GM19193 (cell line): Measurements from ENCODE around the gene MATK.

Source experiments
- POLR2A ChIP-seq: IDR thresholded peaks from 4 replicates; pipeline ENCODE4 v1.6.1; 2011; ENCODE audit not compliant: insufficient read depth, insufficient read length; ENCODE audit errors: extremely low read depth

MATK gene

DNA sequence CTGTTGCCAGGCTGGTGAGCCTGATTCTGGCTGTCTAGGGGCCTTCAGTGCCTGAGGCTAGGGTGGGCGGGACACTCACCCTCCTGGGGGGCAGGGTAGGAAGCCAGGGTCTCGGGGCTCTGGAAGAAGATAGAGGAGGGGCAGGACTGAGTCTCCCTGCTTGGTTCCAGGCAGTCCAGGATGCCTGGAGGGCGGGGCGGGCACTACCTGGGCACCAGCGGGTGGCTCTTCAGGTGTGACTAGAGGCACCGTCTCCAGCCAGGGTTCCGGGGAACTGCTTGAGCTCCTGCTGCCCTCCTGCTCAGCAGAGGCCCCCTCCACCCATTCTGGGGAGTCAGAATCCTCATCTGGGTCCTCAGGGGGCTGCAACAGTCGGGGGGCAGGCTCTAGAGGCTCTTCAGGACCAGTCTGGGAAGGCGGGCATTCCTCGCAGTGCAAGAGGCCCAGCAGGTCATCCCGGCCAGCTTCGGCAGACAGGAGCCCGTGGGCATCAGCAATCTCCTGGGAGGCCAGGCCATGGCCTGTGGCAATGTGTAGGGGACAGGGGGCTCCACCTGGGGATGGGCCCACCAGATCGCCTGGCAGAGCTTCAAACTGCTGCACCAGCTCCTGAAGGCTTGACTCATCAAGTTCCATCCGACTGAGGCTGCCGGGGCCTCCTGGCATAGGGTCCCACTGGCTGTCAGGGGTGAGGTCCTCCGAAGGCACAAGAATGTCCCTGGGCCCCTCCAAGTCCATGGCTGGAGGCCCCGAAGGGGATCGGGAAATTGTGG, 26.5 kb downstream of the MATK start:
- TF ChIP-seq POLR2A = no peak

DNA sequence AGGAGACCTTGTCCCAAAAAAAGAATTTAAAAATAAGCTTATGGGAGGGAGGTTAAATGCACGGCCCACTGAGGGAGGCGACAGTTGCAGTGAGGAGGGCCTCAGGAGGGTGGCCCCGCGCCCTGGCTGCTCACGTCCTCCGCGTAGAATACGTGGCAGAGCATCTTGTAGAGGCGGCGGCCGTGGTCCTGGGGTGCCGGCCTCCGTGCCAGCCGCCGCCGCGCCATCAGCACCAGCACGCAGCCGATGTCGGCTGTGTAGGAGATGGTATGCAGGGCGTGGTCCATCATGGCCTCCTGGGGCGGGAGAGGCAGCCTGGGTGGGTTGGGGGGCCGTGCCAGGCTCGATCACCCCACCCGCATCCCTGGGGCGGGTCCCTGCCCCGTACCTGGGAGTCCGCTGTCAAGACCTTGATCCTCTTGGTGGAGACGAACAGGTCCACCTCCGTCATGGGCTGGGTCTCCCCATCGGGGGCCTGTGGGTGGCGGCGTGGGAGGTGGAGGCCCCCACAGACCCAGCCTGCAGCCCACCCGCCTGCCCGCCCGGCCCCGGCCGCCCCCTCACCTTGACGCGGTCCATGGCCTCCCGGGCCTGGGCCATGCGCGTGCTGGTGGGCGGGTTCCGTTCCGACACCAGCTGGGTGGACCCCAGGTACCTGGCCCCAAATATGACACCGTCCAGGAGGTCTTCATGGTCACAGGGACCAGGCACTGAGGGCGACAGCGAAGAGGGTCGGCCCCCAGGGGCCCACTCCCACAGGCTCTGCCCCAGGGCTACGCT, 32.4 kb downstream of the MATK start:
- TF ChIP-seq POLR2A = no peak

DNA sequence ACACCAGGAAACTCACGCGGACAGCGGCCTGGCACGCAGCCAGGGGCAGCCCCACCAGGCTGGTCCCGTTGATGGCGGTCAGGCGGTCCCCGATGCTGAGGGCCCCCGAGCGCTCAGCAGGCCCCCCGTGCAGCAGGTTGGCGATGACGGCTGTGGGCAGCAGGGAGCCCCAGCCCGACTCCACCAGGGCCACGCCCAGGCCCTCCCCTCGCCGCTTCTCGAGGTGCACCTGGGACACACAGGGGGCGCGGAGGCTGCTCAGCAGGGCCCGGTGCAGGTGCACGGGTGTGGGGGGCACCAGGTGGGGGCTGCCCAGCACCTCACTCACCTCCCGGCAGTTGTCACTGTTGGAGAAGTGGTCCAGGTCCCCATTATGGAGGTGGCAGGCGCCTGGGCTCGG, 33.7 kb downstream of the MATK start:
- TF ChIP-seq POLR2A = no peak

DNA sequence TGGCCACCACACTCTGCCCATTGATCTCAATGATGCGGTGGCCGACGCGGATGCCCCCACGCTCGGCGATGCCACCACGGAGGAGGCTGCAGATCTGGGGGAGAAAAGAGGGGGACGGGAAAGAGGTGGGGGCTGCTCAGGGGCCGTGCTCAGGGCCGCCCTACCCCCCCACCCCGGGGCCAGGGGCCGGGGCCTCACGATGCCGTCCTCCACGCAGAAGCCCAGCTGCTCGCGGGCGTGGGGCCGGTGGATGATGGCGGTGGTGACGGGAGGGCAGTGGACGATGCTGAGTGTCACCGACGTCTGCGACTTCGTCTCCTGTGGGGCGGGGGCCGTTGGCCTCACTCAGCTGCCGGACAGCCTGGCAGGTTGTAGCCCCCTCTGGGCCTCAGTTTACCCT, 34.9 kb downstream of the MATK start:
- no peak for TF ChIP-seq POLR2A

DNA sequence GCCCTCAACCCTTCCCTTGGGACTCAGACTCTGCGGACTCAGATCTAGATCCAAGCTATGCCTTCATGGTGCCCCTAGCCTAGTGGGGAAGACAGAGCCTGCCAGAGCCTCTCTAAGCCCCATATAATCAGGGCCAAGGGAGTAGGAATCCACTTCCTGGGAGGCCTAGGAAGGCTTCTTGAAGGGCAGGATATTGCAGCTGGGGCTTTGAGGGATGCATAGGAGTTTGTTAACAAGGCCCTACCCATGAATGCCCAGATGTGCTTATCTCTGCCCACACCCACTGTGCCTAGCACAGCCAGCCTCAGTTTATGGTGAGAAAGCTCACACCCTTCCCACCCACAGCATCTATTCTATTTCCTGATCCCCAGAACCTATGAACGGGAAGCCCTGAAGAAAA, 36.0 kb downstream of the MATK start:
- TF ChIP-seq POLR2A = no peak

DNA sequence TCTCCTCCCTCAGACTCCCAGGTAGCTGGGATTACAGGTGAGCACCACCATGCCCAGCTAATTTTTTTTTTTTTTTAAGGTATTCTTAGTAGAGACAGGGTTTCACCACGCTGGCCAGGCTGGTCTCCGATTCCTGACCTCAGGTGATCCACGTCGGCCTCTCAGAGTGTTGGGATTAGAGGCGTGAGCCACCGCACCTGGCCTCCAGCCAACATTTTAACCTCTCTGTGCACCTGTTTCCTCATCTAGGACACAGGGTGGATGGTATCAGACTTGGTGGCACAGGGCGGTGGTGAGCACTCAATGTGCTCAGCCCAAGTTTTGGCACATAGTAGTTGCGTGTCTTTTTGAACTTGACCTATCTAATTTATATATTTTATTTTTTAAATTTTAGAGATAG, 37.2 kb downstream of the MATK start:
- TF ChIP-seq POLR2A = no peak

DNA sequence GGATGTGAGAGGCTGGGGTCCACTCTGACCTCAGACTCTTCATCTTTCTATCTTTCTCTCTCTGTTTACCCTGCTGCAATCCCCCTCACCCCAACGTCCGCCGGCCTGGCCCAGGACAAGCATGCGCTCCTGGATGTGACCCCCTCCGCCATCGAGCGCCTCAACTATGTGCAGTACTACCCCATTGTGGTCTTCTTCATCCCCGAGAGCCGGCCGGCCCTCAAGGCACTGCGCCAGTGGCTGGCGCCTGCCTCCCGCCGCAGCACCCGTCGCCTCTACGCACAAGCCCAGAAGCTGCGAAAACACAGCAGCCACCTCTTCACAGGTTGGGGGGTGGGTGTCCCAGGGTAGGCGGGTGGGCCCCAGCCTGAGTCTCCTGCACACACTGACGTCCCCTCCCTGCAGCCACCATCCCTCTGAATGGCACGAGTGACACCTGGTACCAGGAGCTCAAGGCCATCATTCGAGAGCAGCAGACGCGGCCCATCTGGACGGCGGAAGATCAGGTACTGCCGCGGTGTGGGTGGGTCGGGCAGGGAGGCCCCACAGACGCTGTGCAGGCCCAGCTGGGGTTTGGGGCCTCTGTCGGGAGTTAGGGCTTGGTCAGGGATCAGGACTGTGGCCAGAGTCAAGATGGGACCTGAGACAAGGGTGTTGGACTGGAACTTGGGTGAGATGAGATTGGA, 39.7 kb downstream of the MATK start:
- TF ChIP-seq POLR2A = no peak

DNA sequence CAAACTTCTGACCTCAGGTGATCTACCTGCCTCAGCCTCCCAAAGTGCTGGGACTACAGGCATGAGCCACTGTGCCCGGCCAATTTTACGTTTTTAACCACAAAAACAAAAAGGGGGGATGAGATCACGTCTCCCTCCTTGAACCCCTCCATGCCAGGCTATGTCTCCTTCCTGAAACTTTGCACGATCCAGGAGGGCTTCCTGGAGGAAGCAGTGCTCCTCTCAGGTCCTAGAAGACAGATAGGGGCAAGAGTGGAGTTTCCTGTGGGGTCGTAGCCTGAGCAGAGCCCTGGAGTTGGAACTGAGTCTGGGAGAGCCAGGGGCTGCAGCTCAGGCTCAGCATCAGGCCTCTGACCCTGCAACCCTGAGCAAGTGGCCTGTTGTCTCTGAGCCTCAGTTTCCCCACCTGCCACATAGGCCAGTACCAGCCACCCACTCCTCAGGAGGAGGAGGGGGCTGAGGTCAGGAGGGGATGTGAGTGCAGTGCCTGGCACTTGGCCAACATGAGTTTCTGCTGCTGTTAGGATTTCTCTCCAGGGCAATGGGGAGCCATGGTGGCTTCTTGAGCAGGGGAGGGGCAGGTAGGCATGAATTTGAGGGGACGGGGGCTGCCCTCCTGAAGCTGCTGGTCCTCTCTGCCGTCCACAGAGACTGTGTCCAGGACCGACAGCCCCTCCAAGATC, 40.7 kb downstream of the MATK start:
- TF ChIP-seq POLR2A = no peak

DNA sequence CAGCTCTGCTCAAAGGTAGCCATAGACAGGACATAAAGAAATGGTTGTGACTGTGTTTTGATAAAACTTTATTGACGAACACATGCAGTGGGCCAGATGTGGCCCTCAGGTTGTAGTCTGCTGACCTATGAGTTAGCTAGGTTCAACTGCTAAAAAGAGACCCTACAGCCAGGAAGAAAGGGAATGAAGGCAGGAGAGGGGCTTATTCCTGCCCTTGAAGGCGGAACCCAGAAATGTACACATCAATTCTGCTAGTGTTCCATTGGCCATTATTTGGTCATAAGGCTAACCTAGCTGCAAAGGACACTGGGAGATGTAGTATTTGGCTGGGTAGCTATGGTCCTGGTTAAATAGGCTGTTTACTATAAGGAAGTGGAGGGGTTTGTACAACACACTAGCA, 42.7 kb downstream of the MATK start:
- TF ChIP-seq POLR2A = no peak

DNA sequence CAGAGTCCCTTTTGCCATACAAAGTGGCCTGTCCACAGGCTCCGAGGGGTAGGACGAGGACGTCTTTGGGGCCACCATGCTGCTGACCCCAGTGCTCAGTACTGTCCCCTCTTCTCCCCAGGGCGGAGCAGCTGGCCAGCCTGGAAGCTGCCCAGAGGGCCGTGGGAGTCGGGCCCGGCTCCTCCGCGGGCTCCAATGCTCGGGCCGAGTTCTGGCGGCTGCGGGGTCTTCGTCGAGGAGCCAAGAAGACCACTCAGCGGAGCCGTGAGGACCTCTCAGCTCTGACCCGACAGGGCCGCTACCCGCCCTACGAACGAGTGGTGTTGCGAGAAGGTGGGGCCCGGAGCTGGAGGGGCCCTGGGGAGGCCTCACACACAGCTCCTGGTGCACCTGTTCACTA, 45.8 kb downstream of the MATK start:
- TF ChIP-seq POLR2A = no peak

DNA sequence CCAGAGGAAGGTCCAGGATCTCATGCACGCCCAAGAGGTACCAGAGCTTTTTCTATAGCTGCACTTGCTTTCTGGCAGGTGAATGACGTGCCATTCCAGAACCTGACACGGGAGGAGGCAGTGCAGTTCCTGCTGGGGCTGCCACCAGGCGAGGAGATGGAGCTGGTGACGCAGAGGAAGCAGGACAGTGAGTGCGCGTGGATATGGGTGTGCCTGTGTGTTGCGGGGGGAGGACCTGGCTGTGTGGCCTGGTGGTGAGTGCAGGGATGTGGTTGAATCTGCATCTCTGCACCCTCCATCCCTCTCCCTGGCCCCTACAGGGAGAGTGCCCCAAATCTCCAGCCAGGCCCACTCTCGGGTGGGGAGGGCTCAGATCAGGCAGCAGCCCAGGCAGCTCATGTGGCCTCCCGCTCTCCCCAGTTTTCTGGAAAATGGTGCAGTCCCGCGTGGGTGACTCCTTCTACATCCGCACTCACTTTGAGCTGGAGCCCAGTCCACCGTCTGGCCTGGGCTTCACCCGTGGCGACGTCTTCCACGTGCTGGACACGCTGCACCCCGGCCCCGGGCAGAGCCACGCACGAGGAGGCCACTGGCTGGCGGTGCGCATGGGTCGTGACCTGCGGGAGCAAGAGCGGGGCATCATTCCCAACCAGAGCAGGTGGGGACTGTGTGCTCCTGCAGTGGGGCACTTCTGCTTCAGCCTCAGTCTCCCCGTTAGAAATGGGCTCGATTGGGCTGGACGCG, 47.5 kb downstream of the MATK start:
- no peak for TF ChIP-seq POLR2A

DNA sequence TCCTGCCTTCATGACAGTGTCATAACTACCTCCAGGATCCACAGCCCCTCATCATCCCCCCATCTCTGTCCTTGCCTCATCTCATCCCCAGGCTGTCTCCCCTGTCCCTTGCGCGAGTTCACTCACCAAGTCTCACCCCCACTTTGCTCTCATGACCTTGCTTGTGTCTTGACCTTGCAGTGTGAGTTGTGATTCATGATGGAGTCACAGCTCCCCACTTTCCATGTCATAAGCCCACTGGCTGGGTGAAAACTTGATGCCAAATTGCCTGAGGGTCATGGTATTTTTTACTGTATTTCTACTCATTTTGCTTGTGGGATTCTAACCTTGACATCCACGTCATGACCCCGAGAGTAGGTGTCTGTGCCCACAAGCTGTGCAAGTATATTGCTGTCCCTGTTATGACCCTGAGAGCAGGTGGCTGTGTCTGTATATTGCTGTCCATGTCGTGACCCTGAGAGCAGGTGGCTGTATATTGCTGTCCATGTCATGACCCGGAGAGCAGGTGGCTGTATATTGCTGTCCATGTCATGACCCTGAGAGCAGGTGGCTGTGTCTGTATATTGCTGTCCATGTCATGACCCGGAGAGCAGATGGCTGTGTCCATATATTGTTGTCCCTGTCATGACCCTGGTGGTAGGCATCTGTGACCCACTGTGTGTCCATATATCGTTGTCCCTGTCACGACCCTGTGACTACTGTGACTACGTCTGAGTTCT, 48.5 kb downstream of the MATK start:
- TF ChIP-seq POLR2A = no peak

DNA sequence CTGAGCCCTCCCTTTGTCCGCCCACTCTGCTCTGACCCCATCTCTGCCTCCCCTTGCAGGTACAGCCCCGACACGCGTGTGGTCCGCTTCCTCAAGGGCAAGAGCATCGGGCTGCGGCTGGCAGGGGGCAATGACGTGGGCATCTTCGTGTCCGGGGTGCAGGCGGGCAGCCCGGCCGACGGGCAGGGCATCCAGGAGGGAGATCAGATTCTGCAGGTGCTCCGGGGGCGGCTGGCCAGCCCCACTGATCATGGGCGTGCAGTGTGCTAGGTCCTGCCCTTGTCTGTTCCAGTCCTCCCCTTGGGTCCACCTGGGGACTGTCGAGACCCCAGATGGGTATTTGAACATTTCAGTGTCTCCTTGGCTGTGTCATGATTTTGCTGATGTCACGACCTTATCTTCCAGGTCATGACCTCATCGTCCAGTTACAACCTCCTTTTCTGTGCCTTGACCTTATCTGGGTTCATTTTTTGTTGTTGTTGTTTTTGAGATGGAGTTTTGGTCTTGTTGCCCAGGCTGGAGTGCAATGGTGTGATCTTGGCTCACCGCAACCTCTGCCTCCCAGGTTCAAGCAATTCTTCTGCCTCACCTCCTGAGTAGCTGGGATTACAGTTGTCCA, 50.0 kb downstream of the MATK start:
- no peak for TF ChIP-seq POLR2A

DNA sequence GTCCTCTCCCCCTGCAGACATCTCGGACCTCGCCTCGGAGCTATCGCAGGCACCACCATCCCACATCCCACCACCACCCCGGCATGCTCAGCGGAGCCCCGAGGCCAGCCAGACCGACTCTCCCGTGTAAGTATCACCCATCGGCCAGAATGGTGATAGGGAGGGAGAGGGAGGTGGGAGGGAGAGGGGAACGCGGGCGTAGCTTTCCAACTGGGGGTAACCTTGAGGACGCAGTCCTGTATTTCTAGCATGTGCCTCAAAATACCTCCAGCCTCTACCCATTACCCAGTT, 51.9 kb downstream of the MATK start:
- no peak for TF ChIP-seq POLR2A

DNA sequence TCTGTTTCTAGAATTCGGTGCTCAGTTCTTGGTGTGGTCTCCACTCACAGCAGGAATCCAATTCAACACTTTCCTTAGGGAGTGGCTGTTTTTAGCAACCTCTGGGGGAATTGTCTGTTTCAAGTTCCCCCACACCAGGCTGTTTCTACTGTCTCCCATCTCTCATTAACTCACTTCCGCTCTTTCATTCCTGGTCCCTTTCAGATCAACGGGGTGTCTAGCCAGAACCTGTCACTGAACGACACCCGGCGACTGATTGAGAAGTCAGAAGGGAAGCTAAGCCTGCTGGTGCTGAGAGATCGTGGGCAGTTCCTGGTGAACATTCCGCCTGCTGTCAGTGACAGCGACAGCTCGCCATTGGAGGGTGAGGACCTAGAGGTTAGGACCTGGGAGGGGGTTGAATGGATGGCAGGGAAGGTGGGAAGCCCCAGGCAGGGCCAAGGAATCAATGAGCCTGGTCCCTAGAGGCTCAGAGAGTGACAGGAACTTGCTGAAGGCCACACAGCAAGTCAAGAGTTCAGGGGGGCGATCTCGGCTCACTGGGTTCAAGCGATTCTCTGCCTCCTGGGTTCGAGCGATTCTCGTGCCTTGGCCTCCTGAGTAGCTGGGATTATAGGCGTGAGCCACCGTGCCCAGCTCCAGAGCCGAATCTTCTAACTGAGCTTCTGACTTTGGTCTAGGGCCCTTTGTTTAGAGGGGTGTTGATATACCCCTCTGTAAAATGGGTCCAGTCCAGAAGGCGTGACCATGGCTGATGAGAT, 52.5 kb downstream of the MATK start:
- TF ChIP-seq POLR2A = no peak
